C4-2B (cell line): ENCODE data around the gene PDE4D.

Source experiments
- H3K27ac ChIP-seq: fragments of 450-650 bp; 2 replicates; pipeline ENCODE4 v1.5.1; 2017
- CTCF ChIP-seq: fragments of 450-650 bp; conservative IDR thresholded peaks from 2 replicates; pipeline ENCODE4 v1.5.1; 2017; ENCODE audit warnings: mild to moderate bottlenecking
- ZFX ChIP-seq: fragments of 450-650 bp; IDR thresholded peaks from 2 replicates; pipeline ENCODE4 v1.6.1; 2017

Gene PDE4D

GRCh38 chr5:58927181-58927580, 966.3 kb downstream of the PDE4D start:
- no peak for TF ChIP-seq CTCF
- TF ChIP-seq ZFX, result no peak
- no peak overlapping the region for H3K27ac ChIP-seq

GRCh38 chr5:58926541-58926935, 967.0 kb downstream of the PDE4D start:
- H3K27ac ChIP-seq, result no peak overlapping the region
- TF ChIP-seq ZFX (no peak), CTCF (no peak)

- no peak for TF ChIP-seq ZFX
- no peak for TF ChIP-seq CTCF
- no peak overlapping the region for H3K27ac ChIP-seq
Measured at GRCh38 chr5:58925627-58926540, 967.6 kb downstream of the PDE4D start.

GRCh38 chr5:58924306-58924705, 969.2 kb downstream of the PDE4D start:
- TF ChIP-seq ZFX (no peak), CTCF (no peak)

GRCh38 chr5:58923355-58923754, 970.2 kb downstream of the PDE4D start:
- peak overlapping the region; percentile 58; the same call in 1 of the 2 replicates for H3K27ac ChIP-seq
- TF ChIP-seq ZFX (no peak), CTCF (no peak; the same call in 1 of the 2 replicates)

More at GRCh38 chr5:58924306-58924705, 969.2 kb downstream of the PDE4D start:
- no peak overlapping the region for H3K27ac ChIP-seq

GRCh38 chr5:58922461-58923171, 970.9 kb downstream of the PDE4D start:
- TF ChIP-seq CTCF (no peak), ZFX (peak; percentile 24; the same call in 1 of the 2 replicates)
- peak overlapping the region; percentile 58 for H3K27ac ChIP-seq

- TF ChIP-seq CTCF (no peak), ZFX (no peak)
- no peak overlapping the region for H3K27ac ChIP-seq
Measured at GRCh38 chr5:58921159-58921558, 972.4 kb downstream of the PDE4D start.
